Erythroblast (primary cell): ENCODE measurements around the gene ERVMER34-1.

Source experiments
- DNase-seq, 2 experiments: peaks; one replicate each; lab custom pipeline; 2025; lab: John Stamatoyannopoulos, UW
- GATA1 ChIP-seq: IDR thresholded peaks from 2 replicates; pipeline ENCODE4 v1.6.1; 2011; ENCODE audit warnings: low read depth, mild to moderate bottlenecking, control low read depth, low read length, moderate library complexity
- POLR2A ChIP-seq: IDR thresholded peaks from 2 replicates; pipeline ENCODE4 v1.6.1; 2011; ENCODE audit warnings: mild to moderate bottlenecking, low read length

The ERVMER34-1 gene

GRCh38 chr4:52744588-52744987 is 6.6 kb downstream of the ERVMER34-1 start:
- no peak for TF ChIP-seq GATA1
- TF ChIP-seq POLR2A: no peak
- DNase-seq: no peak

- no peak for DNase-seq
- TF ChIP-seq GATA1 (no peak), POLR2A (no peak)
Observed at GRCh38 chr4:52743444-52744019, 7.7 kb downstream of the ERVMER34-1 start.

DNA sequence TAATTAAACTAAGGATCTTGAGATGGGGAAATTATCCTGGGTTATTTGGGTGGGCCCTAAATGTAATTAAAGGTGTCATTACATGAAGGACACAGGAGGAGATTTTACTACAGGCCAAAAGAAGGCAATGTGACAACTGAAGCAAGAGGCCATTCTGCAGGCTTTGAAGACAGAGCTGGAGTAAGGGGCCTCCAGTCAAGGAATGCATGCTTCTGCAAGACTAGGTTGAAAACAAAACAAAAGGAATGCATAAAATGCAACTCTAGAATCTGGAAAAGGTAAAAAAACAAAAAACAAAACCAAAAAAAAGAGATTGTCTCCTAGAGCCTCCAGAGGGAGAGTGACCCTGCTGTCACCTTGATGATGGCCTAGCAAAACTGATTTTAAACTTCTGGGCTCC is 21.6 kb downstream of the ERVMER34-1 start:
- no peak for DNase-seq
- no peak for TF ChIP-seq POLR2A
- no peak for TF ChIP-seq GATA1

DNA sequence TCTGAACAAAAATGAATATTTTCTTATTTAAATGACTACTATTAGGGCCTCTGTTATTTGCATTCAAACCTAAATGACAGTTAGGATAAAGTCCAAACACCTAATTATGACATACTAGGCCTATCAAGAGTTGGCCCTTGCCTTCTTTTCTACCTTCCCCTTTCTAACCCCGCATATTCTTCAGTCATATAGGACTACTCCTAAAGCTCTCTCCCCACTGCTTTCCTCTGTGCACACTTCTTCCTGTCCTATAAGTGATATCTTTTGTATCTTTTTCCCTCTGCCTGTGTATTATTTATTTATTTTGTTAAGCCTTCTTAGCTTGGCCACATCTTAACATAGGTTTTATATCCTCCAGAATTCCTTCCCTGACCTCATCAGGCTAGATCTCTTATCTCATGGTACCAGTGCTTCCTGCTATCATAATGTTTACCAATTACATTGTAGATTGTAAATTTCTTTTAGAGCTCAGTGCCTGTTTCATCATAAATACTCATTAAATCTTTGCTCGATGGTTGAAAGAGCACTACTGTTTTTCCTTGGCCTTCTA is 22.5 kb downstream of the ERVMER34-1 start:
- TF ChIP-seq GATA1 (no peak), POLR2A (no peak)
- DNase-seq: no peak

DNA sequence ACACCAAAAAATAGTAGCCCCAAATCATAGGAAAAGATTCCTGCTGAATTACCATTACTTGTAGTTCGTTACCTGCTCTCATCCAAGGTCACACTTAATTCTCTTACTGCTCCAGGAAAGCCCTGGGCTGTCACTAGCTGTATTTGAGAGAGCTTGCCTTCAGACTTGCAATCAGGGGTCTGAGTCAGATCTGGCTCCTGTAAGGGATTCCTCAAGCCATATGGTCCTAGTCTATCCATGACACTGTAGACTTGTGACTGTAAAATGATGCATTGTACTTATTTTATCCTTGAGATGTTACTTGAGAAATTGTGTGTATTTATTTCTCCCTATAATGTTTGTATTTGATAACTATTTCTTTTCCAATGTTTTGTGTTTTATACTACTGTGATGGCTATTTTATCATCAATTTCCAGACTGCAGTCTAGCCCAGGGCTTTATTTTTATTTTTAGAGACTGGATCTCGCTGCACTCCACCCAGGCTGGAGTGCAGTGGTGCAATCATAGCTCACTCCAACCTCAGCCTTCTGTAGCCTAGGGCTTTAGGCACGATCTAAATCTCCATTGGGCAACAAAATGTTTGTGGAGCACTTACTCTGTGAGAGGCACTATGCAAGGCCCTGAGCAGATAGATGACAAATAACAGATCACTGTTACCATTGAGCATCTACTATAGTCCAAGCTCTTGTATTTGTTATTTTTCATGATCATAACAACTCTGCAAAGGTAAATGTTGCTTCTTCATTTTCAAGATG is 24.2 kb downstream of the ERVMER34-1 start:
- TF ChIP-seq GATA1 (no peak), POLR2A (no peak)
- DNase-seq: no peak

DNA sequence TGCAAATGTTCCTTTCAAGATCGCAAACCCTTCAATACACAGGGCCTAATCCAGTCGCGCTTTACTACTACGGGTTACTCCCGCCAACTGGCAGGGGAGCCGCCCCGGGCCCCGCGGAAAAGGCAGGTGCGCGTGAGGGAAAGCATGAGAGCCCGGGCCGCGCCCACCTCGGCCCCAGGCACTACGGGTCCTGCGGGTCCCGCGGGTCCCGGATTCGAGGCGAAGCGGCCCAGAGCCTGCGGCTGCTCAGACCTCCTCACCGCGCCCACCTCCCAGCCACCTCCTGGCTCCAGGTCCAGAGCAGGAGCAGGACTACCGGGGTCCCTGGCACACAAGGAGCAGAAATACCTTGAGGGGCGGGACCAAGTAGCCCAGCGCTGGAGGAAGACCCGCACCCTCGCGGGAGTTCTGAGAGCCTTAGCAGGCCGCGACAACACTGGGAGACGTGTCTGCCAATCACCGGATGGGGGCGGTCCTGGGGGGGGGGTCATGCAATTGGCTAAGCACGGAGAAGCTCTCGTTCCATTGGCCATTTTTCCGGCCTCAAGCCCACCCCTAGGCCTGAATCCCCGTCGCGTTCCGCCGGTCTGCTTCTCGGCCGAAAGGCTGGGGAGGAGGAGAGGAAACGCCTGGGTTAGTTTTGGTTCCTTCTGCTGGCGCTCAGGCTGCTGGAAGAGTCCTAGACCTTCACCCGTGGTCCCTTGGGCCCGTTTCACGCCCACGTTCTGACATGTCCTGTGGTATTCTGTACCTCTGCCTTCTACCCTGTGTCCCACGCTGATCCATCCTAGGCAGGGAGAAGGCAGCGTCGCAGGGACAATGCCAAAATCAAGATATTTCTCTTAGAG is 29.0 kb downstream of the ERVMER34-1 start:
- no peak for TF ChIP-seq GATA1
- TF ChIP-seq POLR2A: peak; percentile 90
- peak; percentile 94 to 95 for DNase-seq

- DNase-seq: peak in 1 of 2 experiments; percentile 20
- no peak for TF ChIP-seq GATA1
- TF ChIP-seq POLR2A: peak; percentile 31
Observed at GRCh38 chr4:52718123-52718522, 33.1 kb downstream of the ERVMER34-1 start.

DNA sequence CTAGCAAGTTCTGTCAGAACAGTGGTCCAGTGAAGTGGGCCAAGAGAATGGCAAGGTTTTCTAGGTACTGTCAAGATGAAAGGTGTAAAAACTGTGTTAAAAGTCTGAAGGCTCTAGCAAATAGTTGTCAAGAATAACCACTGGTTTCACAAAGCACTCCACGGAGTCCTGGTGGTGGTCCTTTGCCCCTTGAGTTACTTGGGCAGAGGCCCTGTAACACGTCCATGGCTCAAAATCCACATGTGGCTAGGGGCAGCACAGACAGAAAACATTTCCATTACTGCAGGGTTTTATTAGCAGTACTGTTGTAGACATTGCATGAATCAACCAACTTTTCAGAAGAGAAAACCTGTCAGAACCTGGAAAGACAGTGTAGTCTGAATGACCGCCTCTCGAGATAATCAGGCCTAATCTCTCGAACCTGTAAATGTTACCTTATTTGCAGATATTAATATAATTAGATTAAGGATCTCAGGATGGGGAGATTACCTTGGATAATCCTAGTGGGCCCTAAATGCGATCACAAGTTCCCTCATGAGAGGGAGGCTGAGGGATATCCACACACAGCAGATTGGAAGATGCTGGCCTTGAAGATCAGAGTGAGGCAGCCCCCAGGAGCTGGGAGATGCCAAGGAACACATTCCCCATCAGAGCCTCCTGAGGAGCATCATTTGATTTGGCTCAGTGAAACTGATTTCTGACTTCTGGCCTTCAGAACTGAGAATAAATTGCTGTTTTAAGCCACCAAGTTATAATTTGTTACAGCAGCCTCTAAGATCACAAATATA is 34.7 kb downstream of the ERVMER34-1 start:
- DNase-seq: no peak
- no peak for TF ChIP-seq POLR2A

GRCh38 chr4:52715914-52716313 is 35.3 kb downstream of the ERVMER34-1 start:
- DNase-seq: no peak
- TF ChIP-seq GATA1: no peak
- TF ChIP-seq POLR2A: no peak

DNA sequence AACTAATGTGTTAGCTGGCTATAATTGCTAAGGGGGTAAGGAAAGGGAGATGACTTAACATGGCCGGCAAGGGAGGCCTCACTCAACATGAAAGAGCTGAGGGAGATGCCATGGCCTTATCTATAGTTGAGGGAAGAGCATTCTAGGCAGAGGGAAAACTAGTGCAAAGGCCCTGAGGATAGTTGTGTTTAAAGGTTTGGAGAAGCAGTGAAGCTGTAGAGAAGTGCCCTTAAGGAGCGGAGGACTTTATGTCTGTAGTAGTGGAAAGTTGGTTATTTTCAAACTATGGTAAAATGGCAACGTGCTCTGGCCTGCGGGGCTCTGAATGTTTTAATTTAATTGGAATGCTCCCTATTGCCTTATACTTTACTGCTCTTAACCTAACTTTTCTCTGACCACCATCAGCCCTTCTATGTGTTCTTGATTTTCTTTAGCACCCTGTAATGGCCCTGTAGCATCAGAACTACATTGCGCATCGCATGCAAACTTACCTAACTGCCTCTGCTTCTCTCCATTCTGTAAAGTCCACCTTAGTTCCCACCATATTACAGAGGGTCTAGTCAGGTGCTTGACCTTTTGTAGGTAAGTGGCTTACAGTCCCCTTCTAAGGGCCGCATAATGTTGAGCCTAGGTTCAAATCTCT is 35.8 kb downstream of the ERVMER34-1 start:
- no peak for DNase-seq

DNA sequence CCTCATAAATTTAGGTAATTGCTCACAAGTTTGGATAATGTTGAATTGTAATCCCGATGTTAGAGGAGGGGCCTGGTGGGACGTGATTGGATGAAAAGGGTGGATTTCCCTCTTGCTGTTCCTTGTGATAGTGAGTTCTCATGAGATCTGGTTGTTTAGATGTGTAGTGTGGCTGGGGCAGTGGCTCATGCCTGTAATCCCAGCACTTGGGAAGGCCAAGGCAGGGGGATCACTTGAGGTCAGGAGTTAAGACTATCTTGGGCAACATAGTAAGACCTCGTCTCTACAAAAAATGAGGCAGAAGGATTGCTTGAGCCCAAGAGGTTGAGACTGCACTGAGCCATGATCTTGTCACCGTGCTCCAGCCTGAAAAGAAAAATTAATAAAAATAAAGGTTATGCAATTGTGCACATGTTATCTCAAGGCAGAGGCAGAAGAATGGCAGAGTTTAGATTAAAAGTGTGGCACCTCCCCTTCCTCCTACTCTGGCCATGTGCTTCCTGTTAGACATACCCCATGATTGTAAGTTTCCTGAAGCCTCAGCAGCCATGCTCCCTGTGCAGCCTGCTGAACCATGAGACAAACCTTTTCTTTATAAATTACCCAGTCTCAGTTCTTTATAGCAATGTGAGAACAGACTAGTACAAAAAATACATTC is 36.5 kb downstream of the ERVMER34-1 start:
- TF ChIP-seq POLR2A: peak; percentile 42
- TF ChIP-seq GATA1: no peak
- DNase-seq: peak; percentile 66 to 86

More for the DNA sequence above, 35.8 kb downstream of the ERVMER34-1 start:
- TF ChIP-seq POLR2A (peak; percentile 6), GATA1 (no peak)

DNA sequence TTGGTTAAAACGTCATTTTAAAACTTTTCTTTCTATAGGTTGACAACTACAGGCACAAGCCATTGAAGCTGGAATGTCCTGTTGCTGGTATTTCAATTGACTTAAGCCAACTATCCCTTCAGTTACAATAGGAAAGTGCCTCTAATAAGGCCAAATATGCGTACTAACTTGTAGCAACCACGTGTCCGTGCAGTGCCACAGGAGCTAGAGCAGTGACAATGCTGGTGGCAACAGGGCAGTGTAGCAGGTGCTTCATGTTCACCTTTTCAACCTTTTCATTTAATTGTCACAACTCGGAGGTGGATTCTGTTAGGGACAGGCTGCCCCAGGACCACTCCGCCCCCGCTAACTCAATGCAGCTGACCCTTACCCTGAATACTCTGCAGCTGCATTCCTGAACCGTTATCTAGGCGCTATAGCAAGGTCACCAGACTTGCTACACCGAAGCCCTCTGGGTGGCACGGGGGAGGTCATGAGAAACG is 37.7 kb downstream of the ERVMER34-1 start:
- DNase-seq: peak; percentile 50 to 61

More for the DNA sequence above, 37.7 kb downstream of the ERVMER34-1 start:
- TF ChIP-seq POLR2A (no peak), GATA1 (no peak)
